DMS114 treated with DMSO at 0.1 percent for 48 hours (cell line): ENCODE results near the gene WNT16.
"Not testable (repeated sequence)": the region's sequence is repeated elsewhere in the genome, so short reads cannot be mapped to it uniquely, and the experiment has no call there.

Experiments
- DNase-seq: peaks from one replicate; lab custom pipeline; 2025; ENCODE audit not compliant: unreplicated experiment; lab: John Stamatoyannopoulos, UW

Gene WNT16, protein sequence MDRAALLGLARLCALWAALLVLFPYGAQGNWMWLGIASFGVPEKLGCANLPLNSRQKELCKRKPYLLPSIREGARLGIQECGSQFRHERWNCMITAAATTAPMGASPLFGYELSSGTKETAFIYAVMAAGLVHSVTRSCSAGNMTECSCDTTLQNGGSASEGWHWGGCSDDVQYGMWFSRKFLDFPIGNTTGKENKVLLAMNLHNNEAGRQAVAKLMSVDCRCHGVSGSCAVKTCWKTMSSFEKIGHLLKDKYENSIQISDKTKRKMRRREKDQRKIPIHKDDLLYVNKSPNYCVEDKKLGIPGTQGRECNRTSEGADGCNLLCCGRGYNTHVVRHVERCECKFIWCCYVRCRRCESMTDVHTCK

GRCh38 chr7:121328508-121329190, at the start of gene WNT16:
TSS of gene WNT16 (plus strand) at chr7:121329000. CDS start at chr7:121329293, 293 bp downstream.
- no peak for DNase-seq

- DNase-seq, result no peak
Measured at GRCh38 chr7:121279060-121279620, 49.7 kb upstream of the WNT16 start.

GRCh38 chr7:121279822-121280221, 49.0 kb upstream of the WNT16 start:
- DNase-seq, result no peak

DNA sequence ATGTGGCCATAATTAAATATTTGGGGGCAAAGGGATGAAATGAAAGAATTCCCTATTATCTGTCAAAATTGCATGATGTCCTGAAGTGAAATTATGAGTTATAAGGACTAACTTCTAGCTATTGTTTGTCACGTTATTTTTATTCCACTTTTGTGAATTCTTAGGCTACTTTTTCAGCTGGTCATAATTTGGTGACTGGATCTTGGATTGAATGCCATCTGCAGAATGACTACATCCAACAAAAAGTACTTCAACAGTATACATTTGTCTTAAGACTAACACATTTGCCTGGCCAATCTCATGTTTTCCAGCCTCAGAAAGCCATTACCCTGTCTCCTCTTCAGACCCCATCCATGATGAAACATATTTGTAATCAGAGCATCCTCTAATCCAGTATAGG, 48.1 kb upstream of the WNT16 start:
- no peak for DNase-seq

DNA sequence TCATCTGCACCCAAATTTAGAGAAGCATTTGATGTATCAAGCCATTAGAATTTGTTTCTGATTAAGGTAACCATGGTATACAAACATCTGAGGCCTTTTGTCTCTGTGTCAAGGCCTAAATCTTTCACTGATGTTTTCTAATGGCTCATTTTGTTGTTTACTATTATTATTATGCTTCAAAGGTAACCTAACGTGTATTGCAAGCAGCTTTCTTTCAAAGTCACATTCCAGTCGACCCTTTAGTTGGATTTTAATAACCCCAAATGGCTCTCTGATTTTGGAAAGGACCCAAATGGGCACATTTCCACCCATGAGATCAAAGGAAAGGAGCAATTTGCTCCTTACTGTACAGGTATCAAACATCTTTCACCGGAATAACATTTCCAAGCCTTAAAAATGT, 46.7 kb upstream of the WNT16 start:
- no peak for DNase-seq

DNA sequence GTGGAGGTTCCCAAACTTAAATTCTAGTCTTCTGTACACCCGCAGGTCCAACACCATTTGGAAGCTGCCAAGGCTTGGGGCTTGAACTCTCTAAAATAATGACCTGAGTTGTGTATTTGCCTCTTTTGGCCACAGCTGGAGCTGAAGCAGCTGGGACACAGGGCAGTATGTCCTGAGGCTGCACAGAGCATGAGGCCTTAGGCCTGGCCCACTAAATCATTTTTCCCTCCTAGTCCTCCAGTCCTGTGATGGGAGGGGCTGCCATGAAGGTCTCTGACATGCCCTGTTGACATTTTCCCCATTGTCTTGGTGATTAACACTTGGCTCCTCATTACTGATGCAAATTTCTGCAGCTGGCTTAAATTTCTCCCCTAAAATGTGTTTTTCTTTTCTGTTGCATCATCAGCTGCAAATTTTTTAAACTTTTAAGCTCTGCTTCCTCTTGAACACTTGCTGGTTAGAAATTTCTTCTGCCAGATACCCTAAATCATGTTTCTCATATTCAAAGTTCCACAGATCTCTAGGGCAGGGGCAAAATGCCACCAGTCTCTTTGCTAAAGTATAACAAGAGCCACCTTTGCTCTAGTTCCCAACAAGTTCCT, 43.6 kb upstream of the WNT16 start:
- no peak for DNase-seq

GRCh38 chr7:121286186-121286585, 42.6 kb upstream of the WNT16 start:
- no peak for DNase-seq

DNA sequence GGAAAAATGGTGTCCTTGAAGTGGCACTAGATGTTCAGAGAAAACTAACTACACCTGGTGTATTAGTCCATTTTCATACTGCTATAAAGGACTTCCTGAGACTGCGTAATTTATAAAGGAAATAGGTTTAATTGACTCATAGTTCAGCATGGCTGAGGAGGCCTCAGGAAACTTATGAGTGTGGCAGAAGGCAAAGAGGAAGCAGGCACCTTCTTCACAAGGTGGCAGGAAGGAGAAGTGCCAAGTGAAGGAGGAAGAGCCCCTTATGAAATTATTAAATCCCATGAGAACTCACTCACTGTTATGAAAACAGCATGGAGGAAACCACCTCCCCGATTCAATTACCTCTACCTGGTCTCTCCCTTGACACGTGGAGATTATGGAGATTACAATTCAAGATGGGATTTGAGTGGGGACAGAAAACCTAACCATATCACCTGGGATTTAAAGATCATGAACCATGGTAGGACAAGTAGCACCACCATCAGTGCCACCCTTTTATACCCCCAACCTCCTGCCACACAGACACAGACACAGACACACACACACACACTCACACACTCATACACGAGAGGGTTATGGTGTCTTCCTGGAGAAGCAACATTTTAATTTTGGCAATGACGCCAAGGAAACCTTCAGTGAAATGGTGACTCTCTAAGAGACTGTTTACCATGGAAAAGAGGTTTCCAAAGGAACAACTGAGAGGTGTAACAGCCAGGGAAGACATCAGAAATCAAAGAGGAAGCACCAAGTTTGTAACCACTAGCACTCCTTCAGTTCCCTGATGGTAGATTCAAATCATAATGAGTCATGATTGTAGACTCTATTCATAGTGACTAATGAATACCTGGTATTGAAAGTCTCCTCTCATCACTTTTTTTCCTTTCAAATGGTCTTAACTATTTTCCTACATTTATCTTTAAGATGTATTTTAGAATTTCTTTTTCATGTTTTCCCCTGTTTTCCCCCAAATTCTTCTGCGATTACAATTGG, 41.8 kb upstream of the WNT16 start:
- DNase-seq, result no peak

GRCh38 chr7:121288894-121289293, 39.9 kb upstream of the WNT16 start:
- DNase-seq, result no peak

DNA sequence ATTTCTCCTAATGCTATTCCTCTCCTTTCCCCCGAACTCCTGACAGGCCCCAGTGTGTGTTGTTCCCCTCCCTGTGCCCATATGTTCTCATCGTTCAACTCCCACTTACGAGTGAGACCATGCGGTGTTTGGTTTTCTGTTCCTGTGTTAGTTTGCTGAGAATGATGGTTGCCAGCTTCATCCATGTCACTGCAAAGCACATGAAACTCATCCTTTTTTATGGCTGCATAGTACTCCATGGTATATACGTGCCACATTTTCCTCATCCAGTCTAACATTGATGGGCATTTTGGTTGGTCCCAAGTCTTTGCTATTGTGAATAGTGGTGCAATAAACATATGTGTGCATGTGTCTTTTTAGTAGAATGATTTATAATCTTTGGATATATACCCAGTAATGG, 38.9 kb upstream of the WNT16 start:
- not testable (repeated sequence) for DNase-seq

DNA sequence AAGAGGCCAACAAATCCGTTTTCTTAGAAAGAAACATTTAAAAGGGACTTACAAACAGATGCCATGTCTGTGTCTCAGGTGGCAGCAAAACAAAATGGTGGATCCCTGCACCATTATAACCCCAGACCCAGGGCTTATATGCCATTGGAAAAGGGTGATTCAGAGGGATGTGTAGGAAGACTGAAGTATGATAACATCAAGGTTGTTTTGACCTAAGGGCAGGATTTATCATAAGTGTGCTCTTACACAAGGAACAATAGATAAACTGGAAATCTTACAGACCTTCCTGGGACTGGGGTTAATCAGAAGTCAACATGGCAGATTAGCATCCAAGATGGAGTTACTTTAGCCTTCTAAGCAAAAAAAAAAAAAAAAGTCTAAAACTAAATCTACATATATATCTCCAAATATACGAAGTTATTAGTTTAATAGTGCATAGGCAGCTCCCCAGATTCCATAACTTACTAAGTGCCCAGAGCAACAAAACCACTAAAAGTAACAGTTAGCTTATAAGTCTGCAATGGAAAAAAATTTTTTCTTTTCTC, 34.3 kb upstream of the WNT16 start:
- DNase-seq, result no peak

DNA sequence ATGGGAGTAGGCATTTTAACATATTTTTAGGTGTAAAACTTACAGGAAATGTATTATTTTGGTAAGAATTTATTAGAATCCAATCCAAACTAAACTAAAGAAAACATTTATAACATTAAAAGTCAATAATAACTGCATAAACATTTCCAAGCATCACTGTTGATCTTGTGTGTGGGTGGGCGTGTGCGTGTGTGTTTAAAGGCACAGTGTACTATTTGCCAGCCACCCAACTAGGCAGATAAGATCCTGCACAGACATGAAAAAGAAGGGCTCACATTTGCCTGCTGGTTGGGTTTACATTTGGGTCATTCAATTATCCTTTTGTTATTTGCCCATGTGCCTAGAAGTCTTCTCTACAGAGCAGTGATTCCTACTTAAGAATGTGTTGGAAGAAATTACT, 31.0 kb upstream of the WNT16 start:
- DNase-seq, result no peak

GRCh38 chr7:121298831-121299239, 30.0 kb upstream of the WNT16 start:
- DNase-seq, result no peak

DNA sequence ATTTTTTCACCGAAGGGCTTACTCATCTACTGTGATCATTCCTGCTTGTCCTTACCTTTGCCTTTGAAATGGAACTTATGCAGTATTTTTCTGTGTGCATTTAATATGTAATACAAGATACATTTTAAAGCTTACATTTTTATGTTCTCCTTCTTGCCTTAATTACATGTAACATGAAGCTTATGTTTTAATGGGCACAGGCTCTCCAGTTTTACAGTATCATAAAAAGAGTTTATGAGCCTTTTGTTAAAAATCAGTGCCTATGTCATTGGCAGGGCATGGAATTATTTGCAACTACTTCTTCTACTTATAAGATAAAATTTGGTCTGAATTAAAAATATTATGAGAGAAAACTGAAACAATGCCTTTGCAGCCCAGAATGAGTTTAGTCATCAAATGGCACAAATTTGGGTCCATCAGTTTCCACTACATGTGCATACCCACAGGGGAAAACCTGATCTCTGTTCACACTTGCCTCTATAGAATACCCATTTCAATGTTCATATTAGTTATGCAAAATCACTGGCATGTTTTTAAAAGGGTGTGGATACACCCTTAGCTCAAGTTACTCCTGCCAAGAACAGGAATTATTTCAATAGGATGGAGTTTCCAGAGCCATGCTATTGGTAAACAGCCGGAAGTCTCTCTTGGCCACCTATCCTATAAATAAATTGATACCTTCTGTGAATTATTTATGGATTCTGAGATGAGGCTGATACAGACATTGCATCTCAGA, 27.9 kb upstream of the WNT16 start:
- DNase-seq, result no peak

DNA sequence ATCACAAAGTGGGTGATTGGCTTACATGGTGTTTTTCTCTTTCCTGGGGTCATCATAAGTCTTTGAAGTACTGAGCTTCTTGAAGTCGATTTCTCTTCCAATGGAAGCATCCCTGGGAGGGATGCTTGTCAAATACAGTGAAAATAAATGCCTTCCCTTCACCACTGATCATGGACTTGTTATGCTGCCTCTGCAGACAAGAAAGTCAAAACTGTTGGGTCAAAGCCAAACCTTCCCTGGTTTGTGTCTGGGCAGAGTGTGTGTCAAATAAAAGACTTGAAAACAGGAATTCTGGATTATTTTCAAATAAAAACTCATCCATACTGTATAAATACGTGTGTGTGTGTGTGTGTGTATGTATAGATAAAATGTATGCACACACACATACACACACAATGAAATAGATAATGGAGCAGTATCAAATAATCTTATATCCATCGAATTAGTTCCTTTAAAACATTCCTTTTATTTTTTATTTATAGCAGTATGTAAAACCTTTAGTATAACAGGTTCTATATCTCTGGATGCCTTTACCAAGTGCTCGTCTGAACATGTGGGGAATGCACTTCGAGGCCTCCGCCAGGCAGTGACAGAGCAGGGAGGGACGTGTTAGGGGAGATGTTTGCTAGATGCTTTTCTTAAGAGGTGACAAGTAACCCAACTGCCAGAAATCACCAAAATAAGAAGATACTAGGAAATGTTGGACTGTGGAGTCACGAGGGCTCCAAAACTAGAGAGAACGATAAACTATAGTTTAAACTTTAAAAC, 27.2 kb upstream of the WNT16 start:
- DNase-seq, result no peak

DNA sequence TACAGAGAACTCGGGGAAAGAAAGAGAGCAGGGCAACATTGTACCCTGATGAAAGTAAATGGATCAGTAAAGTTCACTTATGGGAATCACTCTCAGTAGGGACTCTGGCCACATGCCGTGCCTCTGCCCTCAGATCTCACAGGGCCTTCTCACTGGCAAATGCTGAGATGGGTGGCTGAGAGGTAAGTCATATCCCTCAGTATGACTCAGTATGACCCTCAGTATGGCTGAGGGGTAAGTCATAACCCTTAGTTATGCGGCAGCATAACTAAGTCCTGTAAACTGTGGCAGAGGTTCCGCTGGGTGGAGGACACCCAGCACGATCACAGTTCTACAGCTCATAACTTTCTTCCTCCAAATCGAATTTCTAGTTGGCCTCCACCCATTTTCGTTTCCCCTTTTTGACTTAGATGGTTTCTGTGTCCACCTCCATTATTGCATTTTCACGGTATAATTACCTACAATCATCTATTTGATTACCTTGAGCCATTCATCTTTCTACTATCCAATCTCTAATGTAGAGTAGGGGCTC, 26.5 kb upstream of the WNT16 start:
- DNase-seq, result no peak

DNA sequence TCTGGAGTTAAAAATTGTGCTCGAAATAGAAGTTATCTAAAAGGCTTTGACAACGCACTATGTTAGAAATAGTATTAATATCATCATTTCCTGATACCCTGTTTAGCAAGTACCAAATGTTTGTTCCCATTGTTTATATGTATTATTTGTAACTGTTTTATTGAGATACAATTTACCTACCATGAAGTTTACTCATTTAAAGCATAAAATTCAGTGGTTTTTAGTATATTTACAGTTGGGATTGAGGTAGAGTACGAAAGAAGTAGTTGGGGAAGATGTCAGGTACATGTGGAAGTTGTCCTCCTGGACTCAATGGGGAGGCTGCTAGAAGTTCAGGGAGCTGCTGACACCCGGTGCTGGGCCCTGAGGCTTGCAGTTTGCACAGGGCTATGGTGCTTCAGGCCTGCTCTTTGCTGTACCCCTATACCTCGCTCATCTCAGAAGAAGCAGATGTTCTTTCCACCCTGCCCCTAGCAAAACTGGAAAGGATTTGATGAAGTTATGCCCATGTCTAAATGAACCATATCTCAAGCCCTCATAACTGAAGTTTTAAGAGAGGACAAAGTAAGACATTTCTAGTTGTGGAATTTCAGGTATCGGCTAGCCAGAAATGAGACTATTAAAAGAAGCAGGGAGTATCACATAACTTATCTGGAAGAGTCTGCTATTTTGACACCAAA, 25.2 kb upstream of the WNT16 start:
- DNase-seq, result no peak

- no peak for DNase-seq
Measured at GRCh38 chr7:121304102-121304658, 24.6 kb upstream of the WNT16 start.
